HepG2 (cell line): ENCODE measurements around the gene MRPS35. TPM values are rescaled to one million over a fixed set of nuclear protein-coding genes. Genes with fewer than 3 reads are reported as not detected.

Experiments
- ATAC-seq: fragments of 200-7000 bp; cut with Tn5 transposase; 3 replicates; pipeline ENCODE4 v1.9.1; 2020; ENCODE audit warnings: mild to moderate bottlenecking, moderate library complexity
- BruUV-seq: library from RNA; stranded (reverse); fragments of 400-500 nt; replicated peaks from 2 replicates; lab custom pipeline; 2021; lab: Mats Ljungman, UMichigan
- CTCF ChIA-PET: fragments of 300-600 bp; formaldehyde crosslinking; extraction: SDS; loops from one replicate; lab custom pipeline; 2021; ENCODE audit warnings: low total read pairs, inconsistent platforms, low intra/inter-chr PET ratio; lab: Yijun Ruan, JAX
- POLR2A ChIA-PET: fragments of 350-600 bp; sonication (Branson Sonifier 250); formaldehyde crosslinking; loops from one replicate; lab custom pipeline; 2020; ENCODE audit warnings: antibody characterized with exemption, inconsistent platforms; lab: Yijun Ruan, JAX
- DNase-seq: peaks from one replicate; pipeline ENCODE4 v3.0.0-alpha.2; 2015; ENCODE audit warnings: low spot score
- FAIRE-seq: peaks from 3 replicates; lab custom pipeline; 2011; peaks lifted over from hg19 to GRCh38; lab: Jason Lieb, UNC
- H2AFZ ChIP-seq: one replicate; pipeline ENCODE4 v1.6.1; 2011; ENCODE audit warnings: low read length, inconsistent platforms
- H3K27ac ChIP-seq: fragments of 300-600 bp; 3 replicates; pipeline ENCODE4 v1.8.0; 2011; ENCODE audit warnings: mixed run types, mild to moderate bottlenecking, mixed read lengths, low read length, inconsistent platforms; ENCODE audit not compliant: insufficient read depth; ENCODE audit errors: extremely low read length
- H3K27me3 ChIP-seq, 2 experiments: fragments of 200-600 bp in 1 of 2; 2 replicates in 1 of 2; 3 replicates in 1 of 2; pipeline versions ENCODE4 v1.6.0 to v1.8.0; 2011; ENCODE audit warnings: low read length in 2 of 2, mild to moderate bottlenecking in 2 of 2, moderate library complexity in 2 of 2, inconsistent platforms in 1 of 2; ENCODE audit not compliant: insufficient read depth in 2 of 2, control insufficient read depth in 1 of 2
- H3K36me3 ChIP-seq, 2 experiments: fragments of 200-600 bp in 1 of 2; replicated peaks in 1 of 2; 2 replicates in 1 of 2; 3 replicates in 1 of 2; pipeline versions ENCODE4 v1.5.1 to v1.8.0; 2011; ENCODE audit warnings: low read length in 2 of 2, inconsistent platforms in 1 of 2; ENCODE audit not compliant: insufficient read depth in 2 of 2, control insufficient read depth in 1 of 2
- H3K4me1 ChIP-seq: 2 replicates; pipeline ENCODE4 v1.5.1; 2012; ENCODE audit warnings: low read length, inconsistent platforms; ENCODE audit not compliant: insufficient read depth
- H3K4me2 ChIP-seq: 2 replicates; pipeline ENCODE4 v1.6.0; 2011; ENCODE audit warnings: low read depth, low read length, inconsistent platforms
- H3K4me3 ChIP-seq, 3 experiments: fragments of 200-600 bp in 1 of 3; sonication (generic), shearing (Covaris generic) in 1 of 3; replicated peaks in 1 of 3; 2 replicates each; pipeline ENCODE4 v1.5.1; 2011 to 2016; ENCODE audit warnings: low read length in 3 of 3, inconsistent platforms in 2 of 3, low read depth in 2 of 3, mild to moderate bottlenecking in 2 of 3, control low read depth in 1 of 3, mixed read lengths in 1 of 3; ENCODE audit not compliant: insufficient read depth in 1 of 3
- H3K79me2 ChIP-seq: one replicate; pipeline ENCODE4 v1.6.1; 2011; ENCODE audit warnings: low read length, inconsistent platforms; ENCODE audit not compliant: insufficient read depth
- H3K9ac ChIP-seq: 2 replicates; pipeline ENCODE4 v1.6.0; 2011; ENCODE audit warnings: mild to moderate bottlenecking, low read depth, low read length, inconsistent platforms; ENCODE audit not compliant: insufficient read depth
- H3K9me3 ChIP-seq: 2 replicates; pipeline ENCODE4 v1.5.1; 2012; ENCODE audit warnings: mild to moderate bottlenecking, low read length
- H4K20me1 ChIP-seq: 2 replicates; pipeline ENCODE4 v1.6.0; 2011; ENCODE audit warnings: inconsistent platforms, mild to moderate bottlenecking, low read length, moderate library complexity; ENCODE audit not compliant: insufficient read depth
- HNF4A ChIP-seq: sonication (generic); formaldehyde crosslinking; IDR thresholded peaks from 2 replicates; pipeline ENCODE4 v1.4.0; 2020; ENCODE audit warnings: missing genetic modification reagents
- MAF1 ChIP-seq: sonication (generic); formaldehyde crosslinking; IDR thresholded peaks from 2 replicates; pipeline ENCODE4 v1.5.0; 2020; ENCODE audit warnings: missing genetic modification reagents, borderline replicate concordance
- POGZ ChIP-seq: sonication (generic); formaldehyde crosslinking; IDR thresholded peaks from 2 replicates; pipeline ENCODE4 v1.4.0; 2020; ENCODE audit warnings: mild to moderate bottlenecking, missing genetic modification reagents
- SCMH1 ChIP-seq: sonication (generic); formaldehyde crosslinking; IDR thresholded peaks from 2 replicates; pipeline ENCODE4 v1.9.0; 2021; ENCODE audit warnings: missing genetic modification reagents, mild to moderate bottlenecking, borderline replicate concordance
- TBL1XR1 ChIP-seq: fragments of 150-350 bp; IDR thresholded peaks from 2 replicates; pipeline ENCODE4 v1.6.1; 2014; ENCODE audit warnings: borderline replicate concordance, low read length; ENCODE audit not compliant: partially characterized antibody
- ZNF777 ChIP-seq: sonication (generic); formaldehyde crosslinking; IDR thresholded peaks from 2 replicates; pipeline ENCODE4 v1.4.0; 2020; ENCODE audit warnings: missing genetic modification reagents
- WGBS: methylation state at CpG from one replicate; pipeline ENCODE4 v1.1.6; 2017; ENCODE audit warnings: low lambda C conversion rate; 5-methylcytosine and 5-hydroxymethylcytosine counted together
- in situ Hi-C: cut with HindIII; loops from 2 replicates; pipeline ENCODE4 v1.10.0; 2017; ENCODE audit warnings: low pct_unique_long_range_greater_than_20kb; ENCODE audit not compliant: extremely low pct_ligation_motif_present
- intact Hi-C: fragments of 100-400 bp; cut with micrococcal nuclease; formaldehyde crosslinking; loops from one replicate; pipeline ENCODE4 v1.10.0; 2022; ENCODE audit not compliant: unreplicated experiment
- polyA plus RNA-seq, 8 experiments: library from polyadenylated mRNA; depleted of rRNA in 3 of 8; stranded (reverse) in 7 of 8; unstranded in 1 of 8; fragments of >200 nt; fragmentation: Illumina TruSeq in 4 of 8; extraction: Trizol in 4 of 8; gene quantifications; 2 replicates each; pipeline versions ENCODE4 v1.2.1 to v1.2.3, GENCODE V29; 2011 to 2016; ENCODE audit warnings: low read depth in 4 of 8, missing spikeins in 1 of 8, mixed read lengths in 1 of 8; ENCODE audit not compliant: insufficient read depth in 1 of 8
- total RNA-seq, 5 experiments: library from RNA; depleted of rRNA; stranded (reverse); fragments of >200 nt; fragmentation: Illumina TruSeq; extraction: Trizol; gene quantifications; 2 replicates each; pipeline ENCODE4 v1.2.3, GENCODE V29; 2016; ENCODE audit warnings: low read depth in 1 of 5
- TF ChIP-seq, protein P1 (sequence below): IDR thresholded peaks from 2 replicates; pipeline ENCODE4 v1.4.0; 2020; ENCODE audit warnings: mild to moderate bottlenecking, missing genetic modification reagents
- TF ChIP-seq, protein P2 (sequence below), 2 experiments: sonication (generic) in 1 of 2; formaldehyde crosslinking in 1 of 2; IDR thresholded peaks; 2 replicates each; pipeline versions ENCODE4 v1.4.0 to v1.6.1; 2016 to 2020; ENCODE audit warnings: borderline replicate concordance in 1 of 2, low read depth in 1 of 2, mild to moderate bottlenecking in 1 of 2, missing genetic modification reagents in 1 of 2

MRPS35 gene
- total and polyA plus RNA-seq, 2 of the 13 experiments (the other 11 are each of a cell fraction or from before 2014, with no cell fraction given), result 63.4 to 104 TPM

DNA sequence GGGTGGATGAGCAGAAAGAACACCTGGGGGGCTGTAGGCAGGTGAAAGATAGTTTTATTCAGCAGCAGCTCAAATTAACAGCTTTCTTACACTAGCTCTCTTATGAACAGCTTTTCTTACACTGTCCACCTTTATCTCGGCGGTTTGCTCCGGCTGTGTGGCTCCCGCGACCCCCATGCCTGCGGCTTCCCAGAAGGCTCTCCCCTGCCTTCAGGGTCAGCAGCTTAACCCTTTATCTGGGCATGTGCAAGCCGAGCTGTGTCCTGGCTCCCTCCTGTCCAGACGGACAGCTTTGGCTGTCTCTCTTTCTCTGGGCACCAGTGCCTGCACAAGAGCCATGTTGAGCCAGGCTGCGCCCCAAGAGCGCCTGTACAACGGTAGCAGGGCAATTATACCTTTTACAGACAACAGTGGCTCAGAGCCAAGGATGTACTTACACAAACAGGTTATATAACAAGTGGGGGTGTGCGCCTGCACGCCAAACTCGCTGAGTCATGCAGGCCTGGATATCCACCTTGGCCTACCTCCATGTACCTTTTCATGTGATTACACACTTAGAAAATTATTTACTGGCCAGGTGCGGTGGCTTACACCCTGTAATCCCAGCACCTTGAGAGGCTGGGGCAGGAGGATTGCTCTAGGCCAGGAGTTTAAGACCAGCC is 40.9 kb downstream of the MRPS35 start (continued):
- TF ChIP-seq, protein P1, sequence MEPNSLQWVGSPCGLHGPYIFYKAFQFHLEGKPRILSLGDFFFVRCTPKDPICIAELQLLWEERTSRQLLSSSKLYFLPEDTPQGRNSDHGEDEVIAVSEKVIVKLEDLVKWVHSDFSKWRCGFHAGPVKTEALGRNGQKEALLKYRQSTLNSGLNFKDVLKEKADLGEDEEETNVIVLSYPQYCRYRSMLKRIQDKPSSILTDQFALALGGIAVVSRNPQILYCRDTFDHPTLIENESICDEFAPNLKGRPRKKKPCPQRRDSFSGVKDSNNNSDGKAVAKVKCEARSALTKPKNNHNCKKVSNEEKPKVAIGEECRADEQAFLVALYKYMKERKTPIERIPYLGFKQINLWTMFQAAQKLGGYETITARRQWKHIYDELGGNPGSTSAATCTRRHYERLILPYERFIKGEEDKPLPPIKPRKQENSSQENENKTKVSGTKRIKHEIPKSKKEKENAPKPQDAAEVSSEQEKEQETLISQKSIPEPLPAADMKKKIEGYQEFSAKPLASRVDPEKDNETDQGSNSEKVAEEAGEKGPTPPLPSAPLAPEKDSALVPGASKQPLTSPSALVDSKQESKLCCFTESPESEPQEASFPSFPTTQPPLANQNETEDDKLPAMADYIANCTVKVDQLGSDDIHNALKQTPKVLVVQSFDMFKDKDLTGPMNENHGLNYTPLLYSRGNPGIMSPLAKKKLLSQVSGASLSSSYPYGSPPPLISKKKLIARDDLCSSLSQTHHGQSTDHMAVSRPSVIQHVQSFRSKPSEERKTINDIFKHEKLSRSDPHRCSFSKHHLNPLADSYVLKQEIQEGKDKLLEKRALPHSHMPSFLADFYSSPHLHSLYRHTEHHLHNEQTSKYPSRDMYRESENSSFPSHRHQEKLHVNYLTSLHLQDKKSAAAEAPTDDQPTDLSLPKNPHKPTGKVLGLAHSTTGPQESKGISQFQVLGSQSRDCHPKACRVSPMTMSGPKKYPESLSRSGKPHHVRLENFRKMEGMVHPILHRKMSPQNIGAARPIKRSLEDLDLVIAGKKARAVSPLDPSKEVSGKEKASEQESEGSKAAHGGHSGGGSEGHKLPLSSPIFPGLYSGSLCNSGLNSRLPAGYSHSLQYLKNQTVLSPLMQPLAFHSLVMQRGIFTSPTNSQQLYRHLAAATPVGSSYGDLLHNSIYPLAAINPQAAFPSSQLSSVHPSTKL (CRISPR knock-in tag), result 0 out of 2 replicates have a peak, but pooled peaks have one; percentile 21

DNA sequence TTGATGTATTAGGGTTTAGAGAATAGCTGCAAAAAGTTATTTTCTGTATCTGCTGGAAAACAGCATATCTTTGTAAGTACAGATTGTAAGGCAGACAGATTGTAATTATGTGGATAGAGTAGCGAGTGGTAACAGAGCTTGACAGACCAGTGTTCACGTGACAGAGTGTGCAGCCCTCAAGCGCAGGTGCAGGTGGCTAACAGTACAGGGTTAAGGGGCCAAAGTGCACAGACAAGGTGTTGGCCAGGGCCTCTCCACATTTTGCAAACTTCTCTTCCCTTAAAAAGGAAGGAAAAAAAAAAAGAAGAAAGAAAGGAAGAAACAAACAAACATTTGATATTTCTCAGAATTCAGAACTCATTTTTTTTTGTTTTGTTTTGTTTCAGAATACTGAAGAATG is 44.2 kb downstream of the MRPS35 start:
- no peak for TF ChIP-seq POGZ (CRISPR knock-in tag)
- TF ChIP-seq TBL1XR1, result no peak
- TF ChIP-seq SCMH1 (CRISPR knock-in tag), result no peak
- TF ChIP-seq HNF4A (CRISPR knock-in tag), result 0 out of 2 replicates have a peak, but pooled peaks have one; percentile 13
- no peak for TF ChIP-seq ZNF777
- TF ChIP-seq, protein P2, sequence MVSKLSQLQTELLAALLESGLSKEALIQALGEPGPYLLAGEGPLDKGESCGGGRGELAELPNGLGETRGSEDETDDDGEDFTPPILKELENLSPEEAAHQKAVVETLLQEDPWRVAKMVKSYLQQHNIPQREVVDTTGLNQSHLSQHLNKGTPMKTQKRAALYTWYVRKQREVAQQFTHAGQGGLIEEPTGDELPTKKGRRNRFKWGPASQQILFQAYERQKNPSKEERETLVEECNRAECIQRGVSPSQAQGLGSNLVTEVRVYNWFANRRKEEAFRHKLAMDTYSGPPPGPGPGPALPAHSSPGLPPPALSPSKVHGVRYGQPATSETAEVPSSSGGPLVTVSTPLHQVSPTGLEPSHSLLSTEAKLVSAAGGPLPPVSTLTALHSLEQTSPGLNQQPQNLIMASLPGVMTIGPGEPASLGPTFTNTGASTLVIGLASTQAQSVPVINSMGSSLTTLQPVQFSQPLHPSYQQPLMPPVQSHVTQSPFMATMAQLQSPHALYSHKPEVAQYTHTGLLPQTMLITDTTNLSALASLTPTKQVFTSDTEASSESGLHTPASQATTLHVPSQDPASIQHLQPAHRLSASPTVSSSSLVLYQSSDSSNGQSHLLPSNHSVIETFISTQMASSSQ (IDR thresholded peaks at IDR 0.05; ENCODE audit: low read depth), result no peak
- TF ChIP-seq, protein P2 (CRISPR knock-in tag; IDR thresholded peaks at IDR 0.05; ENCODE audit: borderline replicate concordance), result no peak
- TF ChIP-seq MAF1 (CRISPR knock-in tag), result no peak
- Histone ChIP-seq H3K27me3 (no peaks in the 10 kb centered on the region), H3K79me2 (no peaks in the 10 kb centered on the region), H2AFZ (no peak overlapping the region), H3K36me3 (peaks cover 4 to 24% of the 10 kb centered on the region in 2 experiments; a peak in 4 of 5 replicates), H3K4me3 (no peak overlapping the region), H3K27ac (no peak overlapping the region), H3K4me1 (peaks cover 45% of the 10 kb centered on the region), H3K4me2 (no peak overlapping the region), H3K9ac (no peak overlapping the region), H3K9me3 (no peaks in the 10 kb centered on the region), H4K20me1 (no peaks in the 10 kb centered on the region)
- DNase-seq, result no peak
- intact Hi-C loops, result no loop called here
- no peak for ATAC-seq
- no TSS peak for BruUV-seq
- FAIRE-seq, result no peak
- 87% methylated on average over 3 of the region's 3 CpGs for WGBS
- ChIA-PET CTCF (no interaction called here), POLR2A (interaction anchor here (0.8 kb wide), 1 partner anchor 25 kb away, joined by 3 read pairs; no protein-coding TSS in a partner anchor)
- in situ Hi-C loops, result no loop called here
